Mucosa of rectum (tissue), 2 donors: ENCODE data around the gene CARNS1.
A peak's percentile ranks its signal among the peaks of the same experiment; 100 is the strongest.

Experiments used
- H3K27ac ChIP-seq, 2 donors: one replicate each; pipeline ENCODE4 v1.7.0; 2013; ENCODE audit warnings: inconsistent platforms in 2 of 2, low read depth in 2 of 2, low read length in 2 of 2
- H3K27me3 ChIP-seq, 2 donors: one replicate each; pipeline ENCODE4 v1.7.0; 2013; ENCODE audit warnings: low read length in 2 of 2; ENCODE audit not compliant: control insufficient read depth in 2 of 2, insufficient read depth in 2 of 2
- H3K36me3 ChIP-seq, 2 donors: one replicate each; pipeline ENCODE4 v1.7.0; 2013; ENCODE audit warnings: low read length in 2 of 2; ENCODE audit not compliant: control insufficient read depth in 2 of 2, insufficient read depth in 2 of 2
- H3K4me1 ChIP-seq, 2 donors: one replicate each; pipeline ENCODE4 v1.7.0; 2013; ENCODE audit warnings: low read length in 2 of 2, mild to moderate bottlenecking in 1 of 2; ENCODE audit not compliant: control insufficient read depth in 2 of 2, insufficient read depth in 2 of 2
- H3K4me3 ChIP-seq, 2 donors: one replicate each; pipeline ENCODE4 v1.7.0; 2013; ENCODE audit warnings: low read length in 2 of 2
- H3K9ac ChIP-seq, 2 donors: one replicate each; pipeline ENCODE4 v1.7.0; 2013; ENCODE audit warnings: low read length in 2 of 2, low read depth in 1 of 2, mild to moderate bottlenecking in 1 of 2
- H3K9me3 ChIP-seq, 2 donors: one replicate each; pipeline ENCODE4 v1.7.0; 2013; ENCODE audit warnings: low read length in 2 of 2; ENCODE audit not compliant: control insufficient read depth in 2 of 2
- donor health status: healthy.
- donor health status: Normal muscosa, but diverticular disease.

Gene CARNS1

GRCh38 chr11:67376063-67376820 is 39.2 kb upstream of the CARNS1 start:
- no peaks in the 10 kb centered on the region for H3K27me3 ChIP-seq
- H3K9ac ChIP-seq: no peak overlapping the region
- H3K36me3 ChIP-seq: no peaks in the 10 kb centered on the region
- H3K4me3 ChIP-seq: no peak overlapping the region
- no peaks in the 10 kb centered on the region for H3K9me3 ChIP-seq
- no peak overlapping the region for H3K27ac ChIP-seq
- peaks cover 22 to 37% of the 10 kb centered on the region in 2 donors for H3K4me1 ChIP-seq

- Histone ChIP-seq H3K4me1 (peaks cover 14 to 36% of the 10 kb centered on the region in 2 donors), H3K36me3 (no peaks in the 10 kb centered on the region), H3K9me3 (no peaks in the 10 kb centered on the region), H3K4me3 (no peak overlapping the region), H3K27ac (no peak overlapping the region), H3K27me3 (no peaks in the 10 kb centered on the region), H3K9ac (no peak overlapping the region)
Measured at GRCh38 chr11:67376873-67377808, 38.3 kb upstream of the CARNS1 start.

GRCh38 chr11:67378544-67378943 is 36.9 kb upstream of the CARNS1 start:
- H3K4me1 ChIP-seq: peaks cover 15 to 40% of the 10 kb centered on the region in 2 donors
- no peaks in the 10 kb centered on the region for H3K36me3 ChIP-seq
- H3K4me3 ChIP-seq: no peak overlapping the region
- no peaks in the 10 kb centered on the region for H3K27me3 ChIP-seq
- H3K9ac ChIP-seq: no peak overlapping the region
- H3K27ac ChIP-seq: no peak overlapping the region
- no peaks in the 10 kb centered on the region for H3K9me3 ChIP-seq

GRCh38 chr11:67379061-67380058 is 36.1 kb upstream of the CARNS1 start:
- H3K9me3 ChIP-seq: no peaks in the 10 kb centered on the region
- H3K36me3 ChIP-seq: no peaks in the 10 kb centered on the region
- H3K9ac ChIP-seq: no peak overlapping the region
- H3K4me3 ChIP-seq: no peak overlapping the region
- peaks cover 9 to 33% of the 10 kb centered on the region in 2 donors for H3K4me1 ChIP-seq
- no peak overlapping the region for H3K27ac ChIP-seq
- H3K27me3 ChIP-seq: no peaks in the 10 kb centered on the region

GRCh38 chr11:67381244-67381972 is 34.1 kb upstream of the CARNS1 start:
- H3K9me3 ChIP-seq: no peaks in the 10 kb centered on the region
- peak overlapping the region in 1 of 2 donors; percentile 35 for H3K27ac ChIP-seq
- peak overlapping the region in 1 of 2 donors; percentile 27 for H3K9ac ChIP-seq
- H3K4me1 ChIP-seq: peaks cover 5 to 29% of the 10 kb centered on the region in 2 donors
- H3K4me3 ChIP-seq: no peak overlapping the region
- H3K27me3 ChIP-seq: no peaks in the 10 kb centered on the region
- no peaks in the 10 kb centered on the region for H3K36me3 ChIP-seq

- Histone ChIP-seq H3K9me3 (no peaks in the 10 kb centered on the region), H3K4me1 (peaks cover 5 to 29% of the 10 kb centered on the region in 2 donors), H3K4me3 (no peak overlapping the region), H3K36me3 (no peaks in the 10 kb centered on the region), H3K9ac (no peak overlapping the region), H3K27me3 (no peaks in the 10 kb centered on the region), H3K27ac (no peak overlapping the region)
Measured at GRCh38 chr11:67382276-67383136, 33.0 kb upstream of the CARNS1 start.

GRCh38 chr11:67384851-67385366 is 30.6 kb upstream of the CARNS1 start:
- Histone ChIP-seq H3K27me3 (no peaks in the 10 kb centered on the region), H3K36me3 (no peaks in the 10 kb centered on the region), H3K9me3 (no peaks in the 10 kb centered on the region), H3K27ac (no peak overlapping the region), H3K4me1 (peaks cover 11 to 24% of the 10 kb centered on the region in 2 donors), H3K4me3 (no peak overlapping the region), H3K9ac (no peak overlapping the region)

- Histone ChIP-seq H3K27me3 (no peaks in the 10 kb centered on the region), H3K36me3 (no peaks in the 10 kb centered on the region), H3K9ac (no peak overlapping the region), H3K27ac (no peak overlapping the region), H3K9me3 (no peaks in the 10 kb centered on the region), H3K4me1 (peaks cover 13 to 21% of the 10 kb centered on the region in 2 donors), H3K4me3 (no peak overlapping the region)
Measured at GRCh38 chr11:67387069-67387468, 28.4 kb upstream of the CARNS1 start.
